Liver (tissue), 9 donors: ENCODE data around the gene CCDC192. TPM values are rescaled to one million over a fixed set of nuclear protein-coding genes. Genes with fewer than 3 reads are reported as not detected.

Experiments
- DNase-seq: peaks from one replicate; pipeline ENCODE4 v3.0.0-alpha.2; 2017; ENCODE audit warnings: low spot score
- H3K27ac ChIP-seq, 2 donors: one replicate each; pipeline ENCODE4 v1.7.0; 2013; ENCODE audit warnings: inconsistent platforms in 2 of 2, low read length in 2 of 2, control low read depth in 1 of 2, low read depth in 1 of 2, mild to moderate bottlenecking in 1 of 2
- H3K27me3 ChIP-seq, 4 donors: one replicate each; pipeline versions ENCODE4 v1.6.1 to v1.7.0; 2013; ENCODE audit warnings: low read length in 3 of 4, inconsistent platforms in 1 of 4, mild to moderate bottlenecking in 1 of 4, moderate library complexity in 1 of 4; ENCODE audit not compliant: control insufficient read depth in 4 of 4, insufficient read depth in 4 of 4
- H3K36me3 ChIP-seq, 4 donors: one replicate each; pipeline versions ENCODE4 v1.6.1 to v1.7.0; 2013; ENCODE audit warnings: low read length in 3 of 4, mild to moderate bottlenecking in 3 of 4, low read depth in 1 of 4, moderate library complexity in 1 of 4; ENCODE audit not compliant: control insufficient read depth in 4 of 4, insufficient read depth in 3 of 4
- H3K4me1 ChIP-seq, 4 donors: one replicate each; pipeline versions ENCODE4 v1.6.1 to v1.7.0; 2013; ENCODE audit warnings: low read length in 3 of 4, mild to moderate bottlenecking in 3 of 4, moderate library complexity in 1 of 4; ENCODE audit not compliant: control insufficient read depth in 4 of 4, insufficient read depth in 4 of 4
- H3K4me3 ChIP-seq, 3 donors: one replicate each; pipeline versions ENCODE4 v1.6.1 to v1.7.0; 2013; ENCODE audit warnings: low read length in 3 of 3, control low read depth in 1 of 3, low read depth in 1 of 3, mild to moderate bottlenecking in 1 of 3
- H3K9ac ChIP-seq, 2 donors: one replicate each; pipeline ENCODE4 v1.7.0; 2013; ENCODE audit warnings: low read length in 2 of 2, mild to moderate bottlenecking in 2 of 2, moderate library complexity in 2 of 2, control low read depth in 1 of 2, low read depth in 1 of 2
- H3K9me3 ChIP-seq, 4 donors: one replicate each; pipeline versions ENCODE4 v1.6.1 to v1.7.0; 2013; ENCODE audit warnings: low read length in 3 of 4; ENCODE audit not compliant: control insufficient read depth in 4 of 4
- CTCF ChIP-seq: fragments of 150-350 bp; IDR thresholded peaks from 2 replicates; pipeline ENCODE4 v1.5.1; 2017; ENCODE audit warnings: improper control_type of control experiment, low read depth, low read length; ENCODE audit not compliant: missing input control
- EGR1 ChIP-seq, 2 donors: IDR thresholded peaks; 2 replicates each; pipeline ENCODE4 v1.6.1; 2016 to 2018; ENCODE audit warnings: antibody characterized with exemption in 2 of 2, low read depth in 2 of 2
- FOXA1 ChIP-seq: IDR thresholded peaks from 2 replicates; pipeline ENCODE4 v1.6.1; 2016; ENCODE audit warnings: antibody characterized with exemption
- FOXA2 ChIP-seq: IDR thresholded peaks from 2 replicates; pipeline ENCODE4 v1.6.1; 2016; ENCODE audit warnings: antibody characterized with exemption
- HNF4G ChIP-seq: IDR thresholded peaks from 2 replicates; pipeline ENCODE4 v1.6.1; 2016; ENCODE audit warnings: antibody characterized with exemption
- REST ChIP-seq: IDR thresholded peaks from 2 replicates; pipeline ENCODE4 v1.6.1; 2016; ENCODE audit warnings: antibody characterized with exemption, mild to moderate bottlenecking
- RXRA ChIP-seq, 2 donors: IDR thresholded peaks; 2 replicates each; pipeline ENCODE4 v1.6.1; 2017 to 2018; ENCODE audit warnings: antibody characterized with exemption in 2 of 2, mild to moderate bottlenecking in 1 of 2
- YY1 ChIP-seq: IDR thresholded peaks from 2 replicates; pipeline ENCODE4 v1.6.1; 2016; ENCODE audit warnings: antibody characterized with exemption, mild to moderate bottlenecking
- ZBTB33 ChIP-seq: IDR thresholded peaks from 2 replicates; pipeline ENCODE4 v1.6.1; 2016; ENCODE audit warnings: antibody characterized with exemption
- WGBS: extraction: QIAGEN DNeasy Blood & Tissue Kit; methylation state at CpG from one replicate; pipeline ENCODE4 v1.1.7; 2013; 5-methylcytosine and 5-hydroxymethylcytosine counted together
- polyA plus RNA-seq, 2 donors: library from polyadenylated mRNA; stranded (reverse) in 1 of 2; unstranded in 1 of 2; fragments of 200-250 nt in 1 of 2; fragments of >200 nt in 1 of 2; fragmentation: Nextera tagmentation in 1 of 2; extraction: Ambion mirVana in 1 of 2; gene quantifications; one replicate each; pipeline versions ENCODE4 v1.2.1 to v1.2.3, GENCODE V29; 2013 to 2015
- total RNA-seq, 2 donors: library from RNA; depleted of rRNA; stranded (reverse); fragments of >200 nt; gene quantifications; one replicate each; pipeline ENCODE4 v1.2.3, GENCODE V29; 2014
- donor health status: healthy.
- donor health status: healthy.
- donor health status: healthy.
- donor health status: healthy.
- donor health status: healthy.

The CCDC192 gene
- total and polyA plus RNA-seq, 4 donors, result not detected

GRCh38 chr5:127770272-127770671, 67.1 kb downstream of the CCDC192 start:
- Histone ChIP-seq H3K36me3 (no peaks in the 10 kb centered on the region), H3K27ac (no peak overlapping the region), H3K4me1 (no peaks in the 10 kb centered on the region), H3K4me3 (no peak overlapping the region), H3K27me3 (no peaks in the 10 kb centered on the region), H3K9ac (no peak overlapping the region), H3K9me3 (no peaks in the 10 kb centered on the region)
- TF ChIP-seq REST (no peak), EGR1 (IDR thresholded peaks at IDR 0.05; ENCODE audit: low read depth in 2 of 2) (no peak), RXRA (IDR thresholded peaks at IDR 0.05) (no peak), HNF4G (no peak), FOXA1 (no peak), FOXA2 (no peak), CTCF (no peak)
- DNase-seq, result no peak

GRCh38 chr5:127772531-127772930, 69.3 kb downstream of the CCDC192 start:
- H3K27ac ChIP-seq, result no peak overlapping the region
- WGBS, result 73% methylated on average over 1 of the region's 1 CpG
- H3K27me3 ChIP-seq, result no peaks in the 10 kb centered on the region
- TF ChIP-seq ZBTB33, result no peak
- no peaks in the 10 kb centered on the region for H3K4me1 ChIP-seq
- no peaks in the 10 kb centered on the region for H3K9me3 ChIP-seq
- H3K9ac ChIP-seq, result no peak overlapping the region
- DNase-seq, result no peak
- no peak overlapping the region for H3K4me3 ChIP-seq
- no peaks in the 10 kb centered on the region for H3K36me3 ChIP-seq

- Histone ChIP-seq H3K36me3 (no peaks in the 10 kb centered on the region), H3K9me3 (no peaks in the 10 kb centered on the region), H3K4me1 (no peaks in the 10 kb centered on the region), H3K4me3 (no peak overlapping the region), H3K27me3 (no peaks in the 10 kb centered on the region), H3K9ac (no peak overlapping the region), H3K27ac (no peak overlapping the region)
- no peak for TF ChIP-seq YY1
- WGBS, result 81% methylated on average over 2 of the region's 2 CpGs
- no peak for DNase-seq
Measured at GRCh38 chr5:127774221-127774620, 71.0 kb downstream of the CCDC192 start.
